OCI-LY3 (cell line): ENCODE results near the gene NKX2-1.

ENCODE experiments used
- EZH2phosphoT487 ChIP-seq: fragments of 200-600 bp; shearing (Covaris generic); IDR thresholded peaks from 2 replicates; pipeline ENCODE4 v1.6.1; 2018; ENCODE audit warnings: antibody characterized with exemption, mixed run types, low read depth
- TF ChIP-seq, protein P1 (sequence below): fragments of 200-600, 300-600 bp; sonication (generic); IDR thresholded peaks from 2 replicates; pipeline ENCODE4 v1.5.1; 2014; ENCODE audit warnings: antibody characterized with exemption, low read length, low read depth

DNA sequence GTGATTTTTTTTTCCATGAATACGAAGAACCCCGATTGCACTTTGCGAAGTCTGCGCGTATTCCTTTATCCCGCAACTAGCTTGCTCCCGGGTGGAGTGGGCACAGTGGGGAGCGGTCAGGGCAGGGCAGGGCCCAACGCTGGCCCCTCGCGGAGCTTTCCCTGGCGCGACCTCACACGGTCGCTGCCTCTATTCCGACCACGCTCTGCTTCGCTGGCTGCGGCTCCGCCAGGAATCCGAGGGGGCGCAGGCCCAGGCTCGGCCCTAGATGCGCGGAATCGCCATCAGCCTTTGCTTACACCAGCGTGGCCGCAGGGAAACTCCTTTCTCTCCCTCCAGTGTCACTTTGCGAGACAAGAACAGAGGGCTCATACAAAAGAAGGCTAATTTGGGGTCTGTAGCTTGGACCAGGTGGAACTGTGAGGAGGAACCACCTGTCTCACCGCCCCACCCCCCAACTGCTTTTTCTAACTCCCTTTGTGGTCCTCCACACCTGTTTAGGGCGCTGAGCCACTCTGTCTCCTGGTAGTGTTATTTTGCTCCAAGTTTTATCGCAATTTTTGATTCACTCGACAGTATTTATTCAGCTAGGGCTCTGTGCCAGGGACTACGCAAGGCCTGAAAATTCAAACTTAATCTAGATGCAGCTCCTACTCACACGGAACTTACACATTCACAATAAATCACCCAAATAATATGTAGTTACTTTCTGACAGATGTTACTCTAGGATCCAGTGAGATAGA, 3.1 kb upstream of the NKX2-1 start:
- TF ChIP-seq, protein P1, sequence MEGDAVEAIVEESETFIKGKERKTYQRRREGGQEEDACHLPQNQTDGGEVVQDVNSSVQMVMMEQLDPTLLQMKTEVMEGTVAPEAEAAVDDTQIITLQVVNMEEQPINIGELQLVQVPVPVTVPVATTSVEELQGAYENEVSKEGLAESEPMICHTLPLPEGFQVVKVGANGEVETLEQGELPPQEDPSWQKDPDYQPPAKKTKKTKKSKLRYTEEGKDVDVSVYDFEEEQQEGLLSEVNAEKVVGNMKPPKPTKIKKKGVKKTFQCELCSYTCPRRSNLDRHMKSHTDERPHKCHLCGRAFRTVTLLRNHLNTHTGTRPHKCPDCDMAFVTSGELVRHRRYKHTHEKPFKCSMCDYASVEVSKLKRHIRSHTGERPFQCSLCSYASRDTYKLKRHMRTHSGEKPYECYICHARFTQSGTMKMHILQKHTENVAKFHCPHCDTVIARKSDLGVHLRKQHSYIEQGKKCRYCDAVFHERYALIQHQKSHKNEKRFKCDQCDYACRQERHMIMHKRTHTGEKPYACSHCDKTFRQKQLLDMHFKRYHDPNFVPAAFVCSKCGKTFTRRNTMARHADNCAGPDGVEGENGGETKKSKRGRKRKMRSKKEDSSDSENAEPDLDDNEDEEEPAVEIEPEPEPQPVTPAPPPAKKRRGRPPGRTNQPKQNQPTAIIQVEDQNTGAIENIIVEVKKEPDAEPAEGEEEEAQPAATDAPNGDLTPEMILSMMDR: no peak
- TF ChIP-seq EZH2phosphoT487: no peak
